ENCODE measurements around the gene DPH3. TPM values are rescaled to one million over a fixed set of nuclear protein-coding genes. Genes with fewer than 3 reads are reported as not detected.

DPH3 gene
- total and polyA plus RNA-seq, 2 experiments from 2014 or later: 15.3 to 84.3 TPM

DNA sequence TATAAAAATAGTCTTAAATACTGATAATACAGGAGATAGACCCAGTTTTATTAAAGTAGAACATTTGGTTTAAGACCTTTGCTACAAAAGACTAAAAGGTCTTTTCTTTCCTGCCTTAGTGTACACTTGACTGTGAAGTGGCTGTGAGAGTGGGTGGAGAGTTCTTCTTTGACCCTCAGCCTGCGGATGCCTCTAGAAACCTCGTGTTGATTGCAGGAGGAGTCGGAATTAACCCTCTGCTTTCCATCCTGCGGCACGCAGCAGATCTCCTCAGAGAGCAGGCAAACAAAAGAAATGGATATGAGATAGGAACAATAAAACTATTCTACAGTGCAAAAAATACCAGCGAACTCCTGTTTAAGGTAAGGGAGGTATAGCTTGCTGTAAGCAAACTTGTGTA, 36.8 kb upstream of the DPH3 start:
- peak; percentile 46 for DNase-seq (ENCODE audit: low spot score)
- Histone ChIP-seq H3K4me1 (ENCODE audit: insufficient read depth) (peaks cover 42% of the 10 kb centered on the region), H3K36me3 (ENCODE audit: insufficient read depth) (peaks cover 9% of the 10 kb centered on the region; the same call in 1 of the 2 replicates), H3K27me3 (ENCODE audit: insufficient read depth) (no peaks in the 10 kb centered on the region), H3F3A (replicated peaks; ENCODE audit: low read depth) (0 out of 2 replicates have a peak, but pooled peaks cover 2% of the 10 kb centered on the region), H4K20me1 (replicated peaks; ENCODE audit: insufficient read depth) (no peaks in the 10 kb centered on the region), H2AFZ (no peak overlapping the region), H3K4me2 (peak overlapping the region; percentile 61), H3K27ac (ENCODE audit: low read depth) (peak overlapping the region; percentile 92), H3K9me2 (ENCODE audit: insufficient read depth) (no peaks in the 10 kb centered on the region), H3K79me2 (replicated peaks; ENCODE audit: insufficient read depth) (no peaks in the 10 kb centered on the region; the same call in 1 of the 2 replicates), H3K4me3 (peak overlapping the region; percentile 9; the same call in 1 of the 2 replicates)
- peaks cover 56% of the 10 kb centered on the region for H3K4me1 Mint-ChIP-seq
- peaks cover 6% of the 10 kb centered on the region; the same call in 2 of the 3 replicates for H3K9me3 Mint-ChIP-seq
- peaks cover 57% of the 10 kb centered on the region for H3K36me3 Mint-ChIP-seq (ENCODE audit: low read depth)
- H3K4me3 Mint-ChIP-seq: peak overlapping the region; percentile 58
- peak overlapping the region; percentile 86 for H3K27ac Mint-ChIP-seq
- peak; percentile 79 for ATAC-seq
- peaks cover 1% of the 10 kb centered on the region for H3K27me3 Mint-ChIP-seq (ENCODE audit: insufficient read depth, low read depth, poor library complexity)
- TF ChIP-seq, protein P1, sequence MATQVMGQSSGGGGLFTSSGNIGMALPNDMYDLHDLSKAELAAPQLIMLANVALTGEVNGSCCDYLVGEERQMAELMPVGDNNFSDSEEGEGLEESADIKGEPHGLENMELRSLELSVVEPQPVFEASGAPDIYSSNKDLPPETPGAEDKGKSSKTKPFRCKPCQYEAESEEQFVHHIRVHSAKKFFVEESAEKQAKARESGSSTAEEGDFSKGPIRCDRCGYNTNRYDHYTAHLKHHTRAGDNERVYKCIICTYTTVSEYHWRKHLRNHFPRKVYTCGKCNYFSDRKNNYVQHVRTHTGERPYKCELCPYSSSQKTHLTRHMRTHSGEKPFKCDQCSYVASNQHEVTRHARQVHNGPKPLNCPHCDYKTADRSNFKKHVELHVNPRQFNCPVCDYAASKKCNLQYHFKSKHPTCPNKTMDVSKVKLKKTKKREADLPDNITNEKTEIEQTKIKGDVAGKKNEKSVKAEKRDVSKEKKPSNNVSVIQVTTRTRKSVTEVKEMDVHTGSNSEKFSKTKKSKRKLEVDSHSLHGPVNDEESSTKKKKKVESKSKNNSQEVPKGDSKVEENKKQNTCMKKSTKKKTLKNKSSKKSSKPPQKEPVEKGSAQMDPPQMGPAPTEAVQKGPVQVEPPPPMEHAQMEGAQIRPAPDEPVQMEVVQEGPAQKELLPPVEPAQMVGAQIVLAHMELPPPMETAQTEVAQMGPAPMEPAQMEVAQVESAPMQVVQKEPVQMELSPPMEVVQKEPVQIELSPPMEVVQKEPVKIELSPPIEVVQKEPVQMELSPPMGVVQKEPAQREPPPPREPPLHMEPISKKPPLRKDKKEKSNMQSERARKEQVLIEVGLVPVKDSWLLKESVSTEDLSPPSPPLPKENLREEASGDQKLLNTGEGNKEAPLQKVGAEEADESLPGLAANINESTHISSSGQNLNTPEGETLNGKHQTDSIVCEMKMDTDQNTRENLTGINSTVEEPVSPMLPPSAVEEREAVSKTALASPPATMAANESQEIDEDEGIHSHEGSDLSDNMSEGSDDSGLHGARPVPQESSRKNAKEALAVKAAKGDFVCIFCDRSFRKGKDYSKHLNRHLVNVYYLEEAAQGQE (IDR thresholded peaks at IDR 0.05; ENCODE audit: unreplicated experiment): no peak
- TF ChIP-seq, protein P2, sequence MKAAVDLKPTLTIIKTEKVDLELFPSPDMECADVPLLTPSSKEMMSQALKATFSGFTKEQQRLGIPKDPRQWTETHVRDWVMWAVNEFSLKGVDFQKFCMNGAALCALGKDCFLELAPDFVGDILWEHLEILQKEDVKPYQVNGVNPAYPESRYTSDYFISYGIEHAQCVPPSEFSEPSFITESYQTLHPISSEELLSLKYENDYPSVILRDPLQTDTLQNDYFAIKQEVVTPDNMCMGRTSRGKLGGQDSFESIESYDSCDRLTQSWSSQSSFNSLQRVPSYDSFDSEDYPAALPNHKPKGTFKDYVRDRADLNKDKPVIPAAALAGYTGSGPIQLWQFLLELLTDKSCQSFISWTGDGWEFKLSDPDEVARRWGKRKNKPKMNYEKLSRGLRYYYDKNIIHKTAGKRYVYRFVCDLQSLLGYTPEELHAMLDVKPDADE (IDR thresholded peaks at IDR 0.05): no peak
- TF ChIP-seq CREB1 (CRISPR knock-in tag; IDR thresholded peaks at IDR 0.05; ENCODE audit: low read depth) (no peak), ZNF114 (CRISPR knock-in tag; IDR thresholded peaks at IDR 0.05) (no peak), EZH2 (IDR thresholded peaks at IDR 0.05; ENCODE audit: low read depth, unreplicated experiment) (no peak), EZH2phosphoT487 (IDR thresholded peaks at IDR 0.05; ENCODE audit: unreplicated experiment) (no peak)

DNA sequence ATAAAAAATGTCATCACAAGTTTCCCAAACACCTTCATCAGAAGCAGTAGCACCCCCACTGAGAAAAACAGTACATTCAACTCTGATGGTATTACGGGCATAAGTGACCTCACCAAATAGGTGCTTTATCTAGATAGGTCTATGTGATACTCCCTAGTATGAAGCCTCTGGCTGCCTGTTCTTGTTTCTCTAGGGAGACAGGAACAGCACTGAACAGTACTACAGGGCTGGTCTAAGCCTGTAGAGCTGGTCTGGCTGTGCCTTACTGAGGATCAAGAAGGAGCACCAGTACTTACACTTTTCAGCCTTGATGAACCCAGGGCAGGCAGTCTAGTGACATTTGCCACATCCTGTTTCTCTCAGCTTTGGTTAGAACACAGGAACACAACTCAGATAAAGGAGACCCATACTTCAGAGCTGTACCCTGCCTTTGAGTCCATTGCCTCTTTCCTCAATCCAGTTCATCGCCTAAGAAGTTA, 36.2 kb upstream of the DPH3 start:
- Mint-ChIP-seq H3K4me3 (peak overlapping the region; percentile 21; the same call in 1 of the 3 replicates), H3K4me1 (peaks cover 56% of the 10 kb centered on the region), H3K27ac (peak overlapping the region; percentile 86; the same call in 1 of the 2 replicates), H3K27me3 (ENCODE audit: insufficient read depth, low read depth, poor library complexity) (peaks cover 1% of the 10 kb centered on the region), H3K9me3 (peaks cover 6% of the 10 kb centered on the region; the same call in 2 of the 3 replicates), H3K36me3 (ENCODE audit: low read depth) (peaks cover 58% of the 10 kb centered on the region)
- DNase-seq (ENCODE audit: low spot score) (no peak), ATAC-seq (peak; percentile 20)
- Histone ChIP-seq H3K4me2 (peak overlapping the region; percentile 61), H3K9me2 (ENCODE audit: insufficient read depth) (no peaks in the 10 kb centered on the region), H3K79me2 (replicated peaks; ENCODE audit: insufficient read depth) (no peaks in the 10 kb centered on the region; the same call in 1 of the 2 replicates), H3F3A (replicated peaks; ENCODE audit: low read depth) (0 out of 2 replicates have a peak, but pooled peaks cover 2% of the 10 kb centered on the region), H3K36me3 (ENCODE audit: insufficient read depth) (peaks cover 9% of the 10 kb centered on the region; the same call in 1 of the 2 replicates), H3K4me3 (peak overlapping the region; percentile 9; the same call in 1 of the 2 replicates), H4K20me1 (replicated peaks; ENCODE audit: insufficient read depth) (no peaks in the 10 kb centered on the region), H2AFZ (no peak overlapping the region), H3K27me3 (ENCODE audit: insufficient read depth) (no peaks in the 10 kb centered on the region), H3K4me1 (ENCODE audit: insufficient read depth) (peaks cover 42% of the 10 kb centered on the region), H3K27ac (ENCODE audit: low read depth) (peak overlapping the region; percentile 92)
- TF ChIP-seq POLR2AphosphoS5 (IDR thresholded peaks at IDR 0.05; ENCODE audit: low read depth): no peak
- TF ChIP-seq JUNB (IDR thresholded peaks at IDR 0.05; ENCODE audit: unreplicated experiment): no peak
- TF ChIP-seq ZNF114 (CRISPR knock-in tag; IDR thresholded peaks at IDR 0.05): no peak
